Naive B cell (primary cell): ENCODE data around the gene HSPA14. TPM values are rescaled to one million over a fixed set of nuclear protein-coding genes. Genes with fewer than 3 reads are reported as not detected.
"Not testable (repeated sequence)": the region's sequence is repeated elsewhere in the genome, so short reads cannot be mapped to it uniquely, and the experiment has no call there.

ENCODE experiments used
- ATAC-seq, 2 donors: fragments of 150-1000 bp; cut with Tn5 transposase; 2 replicates each; pipeline ENCODE4 v1.10.0; 2021; ENCODE audit warnings: low read depth in 2 of 2, mild to moderate bottlenecking in 2 of 2, moderate library complexity in 2 of 2
- DNase-seq: peaks from one replicate; pipeline ENCODE4 v3.0.0; 2022
- H3K27ac Mint-ChIP-seq, 6 donors: one replicate each; pipeline ENCODE4 v1.8.0; 2020 to 2022; ENCODE audit warnings: mild to moderate bottlenecking in 6 of 6, mixed read lengths in 6 of 6, moderate library complexity in 5 of 6, inconsistent platforms in 2 of 6
- H3K27me3 Mint-ChIP-seq, 3 donors: one replicate each; pipeline ENCODE4 v1.8.0; 2021 to 2022; ENCODE audit warnings: mixed read lengths in 3 of 3, mild to moderate bottlenecking in 1 of 3
- H3K36me3 Mint-ChIP-seq, 2 donors: one replicate each; pipeline ENCODE4 v1.8.0; 2020 to 2022; ENCODE audit warnings: mixed read lengths in 2 of 2, inconsistent platforms in 1 of 2, mild to moderate bottlenecking in 1 of 2
- H3K4me1 Mint-ChIP-seq, 3 donors: one replicate each; pipeline ENCODE4 v1.8.0; 2020 to 2022; ENCODE audit warnings: mixed read lengths in 3 of 3, inconsistent platforms in 1 of 3, mild to moderate bottlenecking in 1 of 3, moderate library complexity in 1 of 3
- H3K4me3 Mint-ChIP-seq, 8 donors: one replicate each; pipeline ENCODE4 v1.8.0; 2020 to 2022; ENCODE audit warnings: mild to moderate bottlenecking in 8 of 8, mixed read lengths in 8 of 8, moderate library complexity in 8 of 8, inconsistent platforms in 2 of 8
- H3K9me3 Mint-ChIP-seq, 7 donors: one replicate each; pipeline ENCODE4 v1.8.0; 2020 to 2022; ENCODE audit warnings: mixed read lengths in 7 of 7, mild to moderate bottlenecking in 5 of 7, inconsistent platforms in 2 of 7, moderate library complexity in 1 of 7
- polyA plus RNA-seq, 6 donors: library from polyadenylated mRNA; unstranded; fragments of 300-500 nt; fragmentation: Illumina TruSeq; gene quantifications; one replicate each; pipeline ENCODE4 v1.2.3, GENCODE V29; 2021; ENCODE audit warnings: low read depth in 6 of 6

HSPA14 gene
- polyA plus RNA-seq, 6 donors from 2014 or later, result 14.8 to 23.3 (median 19.8) TPM

- DNase-seq (no peak), ATAC-seq (no peak)
- no peaks in the 10 kb centered on the region for H3K9me3 Mint-ChIP-seq
- peaks cover 10 to 16% (median 11%) of the 10 kb centered on the region in 3 donors for H3K4me1 Mint-ChIP-seq
- H3K27ac Mint-ChIP-seq, result peak overlapping the region in 1 of 6 donors; percentile 59
- H3K4me3 Mint-ChIP-seq, result no peak overlapping the region
- peaks cover 8 to 11% of the 10 kb centered on the region in 2 donors for H3K36me3 Mint-ChIP-seq
- H3K27me3 Mint-ChIP-seq, result no peaks in the 10 kb centered on the region
Observed at GRCh38 chr10:14843327-14843988, 5.4 kb downstream of the HSPA14 start.

GRCh38 chr10:14844948-14845347 is 6.8 kb downstream of the HSPA14 start:
- DNase-seq (no peak), ATAC-seq (no peak)
- Mint-ChIP-seq H3K27me3 (no peaks in the 10 kb centered on the region), H3K36me3 (peaks cover 13 to 16% of the 10 kb centered on the region in 2 donors), H3K9me3 (no peaks in the 10 kb centered on the region), H3K27ac (no peak overlapping the region), H3K4me3 (no peak overlapping the region), H3K4me1 (peaks cover 2 to 6% (median 4%) of the 10 kb centered on the region in 3 donors)

- peaks cover 5 to 17% of the 10 kb centered on the region in 2 donors for H3K36me3 Mint-ChIP-seq
- no peaks in the 10 kb centered on the region for H3K9me3 Mint-ChIP-seq
- H3K27me3 Mint-ChIP-seq, result no peaks in the 10 kb centered on the region
- no peak overlapping the region for H3K27ac Mint-ChIP-seq
- no peak for DNase-seq
- ATAC-seq, result no peak
- no peak overlapping the region for H3K4me3 Mint-ChIP-seq
- H3K4me1 Mint-ChIP-seq, result no peaks in the 10 kb centered on the region
Observed at GRCh38 chr10:14852236-14852635, 14.1 kb downstream of the HSPA14 start.

GRCh38 chr10:14855453-14855852 is 17.3 kb downstream of the HSPA14 start:
- DNase-seq, result no peak
- no peak for ATAC-seq
- Mint-ChIP-seq H3K4me1 (peaks cover 0 to 3% (median 0%) of the 10 kb centered on the region in 3 donors), H3K36me3 (peaks cover 5 to 19% of the 10 kb centered on the region in 2 donors), H3K27me3 (no peaks in the 10 kb centered on the region), H3K9me3 (no peaks in the 10 kb centered on the region), H3K4me3 (no peak overlapping the region), H3K27ac (peak overlapping the region in 1 of 6 donors; percentile 13)

- DNase-seq (no peak), ATAC-seq (no peak)
- peak overlapping the region in 3 of 6 donors; percentile 14 to 49 (median 26) for H3K27ac Mint-ChIP-seq
- H3K4me1 Mint-ChIP-seq, result peaks cover 0 to 9% (median 2%) of the 10 kb centered on the region in 3 donors
- peaks cover 12 to 21% of the 10 kb centered on the region in 2 donors for H3K36me3 Mint-ChIP-seq
- no peaks in the 10 kb centered on the region for H3K9me3 Mint-ChIP-seq
- no peaks in the 10 kb centered on the region for H3K27me3 Mint-ChIP-seq
- H3K4me3 Mint-ChIP-seq, result no peak overlapping the region
Observed at GRCh38 chr10:14858338-14858960, 20.3 kb downstream of the HSPA14 start.

GRCh38 chr10:14859043-14859442 is 20.9 kb downstream of the HSPA14 start:
- H3K4me1 Mint-ChIP-seq, result peaks cover 0 to 12% (median 2%) of the 10 kb centered on the region in 3 donors
- H3K27me3 Mint-ChIP-seq, result no peaks in the 10 kb centered on the region
- H3K9me3 Mint-ChIP-seq, result no peaks in the 10 kb centered on the region
- H3K27ac Mint-ChIP-seq, result peak overlapping the region in 3 of 6 donors; percentile 14 to 42 (median 26)
- H3K36me3 Mint-ChIP-seq, result peaks cover 12 to 18% of the 10 kb centered on the region in 2 donors
- no peak overlapping the region for H3K4me3 Mint-ChIP-seq
- ATAC-seq (no peak), DNase-seq (no peak)

GRCh38 chr10:14859775-14860174 is 21.7 kb downstream of the HSPA14 start:
- Mint-ChIP-seq H3K27me3 (no peaks in the 10 kb centered on the region), H3K36me3 (peaks cover 12 to 14% of the 10 kb centered on the region in 2 donors), H3K4me3 (no peak overlapping the region), H3K27ac (peak overlapping the region in 1 of 6 donors; percentile 14), H3K9me3 (no peaks in the 10 kb centered on the region), H3K4me1 (peaks cover 0 to 12% (median 2%) of the 10 kb centered on the region in 3 donors)
- ATAC-seq (no peak), DNase-seq (no peak)

GRCh38 chr10:14860791-14861190 is 22.7 kb downstream of the HSPA14 start:
- DNase-seq, result no peak
- Mint-ChIP-seq H3K36me3 (peaks cover 12 to 14% of the 10 kb centered on the region in 2 donors), H3K27me3 (no peaks in the 10 kb centered on the region), H3K4me1 (peaks cover 0 to 12% (median 2%) of the 10 kb centered on the region in 3 donors), H3K27ac (peak overlapping the region in 2 of 6 donors; percentile 13 to 78), H3K4me3 (no peak overlapping the region), H3K9me3 (no peaks in the 10 kb centered on the region)
- ATAC-seq, result no peak

GRCh38 chr10:14864466-14864865 is 26.4 kb downstream of the HSPA14 start:
- not testable (repeated sequence) for H3K4me3 Mint-ChIP-seq, ATAC-seq, DNase-seq, H3K9me3 Mint-ChIP-seq, H3K27me3 Mint-ChIP-seq
- Mint-ChIP-seq H3K27ac (peak overlapping the region in 1 of 6 donors; percentile 49), H3K36me3 (peaks cover 15 to 23% of the 10 kb centered on the region in 2 donors), H3K4me1 (peaks cover 0 to 12% (median 2%) of the 10 kb centered on the region in 3 donors)

GRCh38 chr10:14864871-14865270 is 26.8 kb downstream of the HSPA14 start:
- H3K9me3 Mint-ChIP-seq, DNase-seq, H3K27ac Mint-ChIP-seq, H3K27me3 Mint-ChIP-seq, ATAC-seq, H3K4me3 Mint-ChIP-seq: not testable (repeated sequence)
- Mint-ChIP-seq H3K4me1 (peaks cover 0 to 12% (median 2%) of the 10 kb centered on the region in 3 donors), H3K36me3 (peaks cover 19 to 27% of the 10 kb centered on the region in 2 donors)

- ATAC-seq, result no peak
- Mint-ChIP-seq H3K4me1 (peaks cover 9 to 19% (median 19%) of the 10 kb centered on the region in 3 donors), H3K9me3 (no peaks in the 10 kb centered on the region), H3K4me3 (no peak overlapping the region), H3K27me3 (no peaks in the 10 kb centered on the region), H3K36me3 (peaks cover 7 to 9% of the 10 kb centered on the region in 2 donors), H3K27ac (peak overlapping the region in 1 of 6 donors; percentile 3)
- no peak for DNase-seq
Observed at GRCh38 chr10:14873090-14873760, 35.1 kb downstream of the HSPA14 start.

GRCh38 chr10:14875941-14876340 is 37.8 kb downstream of the HSPA14 start:
- ATAC-seq (no peak), DNase-seq (no peak)
- Mint-ChIP-seq H3K4me3 (peak overlapping the region in 3 of 8 donors; percentile 69 to 97 (median 90)), H3K27me3 (peaks cover 0 to 5% (median 0%) of the 10 kb centered on the region in 3 donors), H3K27ac (no peak overlapping the region), H3K4me1 (peaks cover 13 to 30% (median 24%) of the 10 kb centered on the region in 3 donors), H3K36me3 (no peaks in the 10 kb centered on the region), H3K9me3 (no peaks in the 10 kb centered on the region)

- peak overlapping the region in 1 of 6 donors; percentile 63 for H3K27ac Mint-ChIP-seq
- no peaks in the 10 kb centered on the region for H3K9me3 Mint-ChIP-seq
- ATAC-seq, result no peak
- DNase-seq, result no peak
- peaks cover 0 to 5% (median 0%) of the 10 kb centered on the region in 3 donors for H3K27me3 Mint-ChIP-seq
- peak overlapping the region; percentile 28 to 97 (median 94) for H3K4me3 Mint-ChIP-seq
- H3K4me1 Mint-ChIP-seq, result peaks cover 13 to 30% (median 24%) of the 10 kb centered on the region in 3 donors
- H3K36me3 Mint-ChIP-seq, result no peaks in the 10 kb centered on the region
Observed at GRCh38 chr10:14876764-14877163, 38.7 kb downstream of the HSPA14 start.
